ENCODE data around the gene C1R.

The C1R gene

DNA sequence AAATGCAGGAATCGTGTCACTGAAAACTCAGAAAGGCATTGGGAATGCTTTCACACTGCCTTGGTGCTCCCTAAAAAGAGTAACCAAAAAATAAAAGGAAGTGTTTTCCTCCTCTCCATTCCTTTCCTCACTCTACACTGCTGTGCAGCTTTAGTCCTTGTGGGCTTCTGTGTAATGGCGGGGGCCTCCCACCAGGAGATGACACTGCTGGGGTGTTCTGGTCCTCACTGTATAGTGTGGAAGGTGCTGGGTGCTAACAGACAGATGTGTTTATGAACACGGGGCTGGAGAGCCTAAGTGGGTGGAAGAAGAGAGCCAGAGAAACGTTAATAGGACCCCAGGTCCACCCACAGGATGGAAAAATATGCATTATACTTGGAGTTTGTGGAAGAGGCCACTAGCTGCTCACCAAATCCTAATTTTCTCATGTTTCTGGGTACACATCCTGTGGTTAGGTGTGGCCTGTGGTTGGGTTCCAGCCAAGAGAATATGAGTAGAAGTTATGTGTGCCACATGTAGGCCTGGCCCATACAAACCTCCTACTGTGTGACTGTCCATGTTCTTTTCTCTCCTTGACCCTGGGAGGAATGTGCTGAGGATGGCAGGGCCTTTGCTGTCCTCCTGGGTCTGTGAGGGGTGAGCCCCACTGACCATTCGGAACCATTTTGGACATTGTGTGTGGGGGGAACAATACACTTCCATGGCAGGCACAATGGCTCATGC, 45.7 kb downstream of the C1R start:
- peak overlapping the region; percentile 82; the same call in 1 of the 2 replicates for H2AFZ ChIP-seq (ENCODE audit: low read length)
- no peak overlapping the region for H3K4me2 ChIP-seq (ENCODE audit: low read depth, low read length)
- TF ChIP-seq, protein P1, sequence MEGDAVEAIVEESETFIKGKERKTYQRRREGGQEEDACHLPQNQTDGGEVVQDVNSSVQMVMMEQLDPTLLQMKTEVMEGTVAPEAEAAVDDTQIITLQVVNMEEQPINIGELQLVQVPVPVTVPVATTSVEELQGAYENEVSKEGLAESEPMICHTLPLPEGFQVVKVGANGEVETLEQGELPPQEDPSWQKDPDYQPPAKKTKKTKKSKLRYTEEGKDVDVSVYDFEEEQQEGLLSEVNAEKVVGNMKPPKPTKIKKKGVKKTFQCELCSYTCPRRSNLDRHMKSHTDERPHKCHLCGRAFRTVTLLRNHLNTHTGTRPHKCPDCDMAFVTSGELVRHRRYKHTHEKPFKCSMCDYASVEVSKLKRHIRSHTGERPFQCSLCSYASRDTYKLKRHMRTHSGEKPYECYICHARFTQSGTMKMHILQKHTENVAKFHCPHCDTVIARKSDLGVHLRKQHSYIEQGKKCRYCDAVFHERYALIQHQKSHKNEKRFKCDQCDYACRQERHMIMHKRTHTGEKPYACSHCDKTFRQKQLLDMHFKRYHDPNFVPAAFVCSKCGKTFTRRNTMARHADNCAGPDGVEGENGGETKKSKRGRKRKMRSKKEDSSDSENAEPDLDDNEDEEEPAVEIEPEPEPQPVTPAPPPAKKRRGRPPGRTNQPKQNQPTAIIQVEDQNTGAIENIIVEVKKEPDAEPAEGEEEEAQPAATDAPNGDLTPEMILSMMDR (IDR thresholded peaks at IDR 0.05; ENCODE audit: low read length) = no peak
- no peak for TF ChIP-seq EZH2 (optimal IDR thresholded peaks at IDR 0.05; ENCODE audit: low read depth, low read length)
- TF ChIP-seq EZH2phosphoT487 (IDR thresholded peaks at IDR 0.05; ENCODE audit: low read length) = no peak
- no peak overlapping the region for H3K4me3 ChIP-seq (ENCODE audit: low read length)
- no peaks in the 10 kb centered on the region for H3K27me3 ChIP-seq (replicated peaks; ENCODE audit: insufficient read depth, low read length)
- no peaks in the 10 kb centered on the region for H3K9me3 ChIP-seq (replicated peaks; ENCODE audit: insufficient read depth, low read length)
- H3K9ac ChIP-seq (ENCODE audit: low read length) = no peak overlapping the region
- no peaks in the 10 kb centered on the region for H3K79me2 ChIP-seq (ENCODE audit: low read length)
- no peak overlapping the region for H3K27ac ChIP-seq (ENCODE audit: low read length)
- H3F3A ChIP-seq (ENCODE audit: insufficient read depth, low read length) = 0 out of 2 replicates have a peak, but pooled peaks cover 4% of the 10 kb centered on the region
- H3K9me2 ChIP-seq (replicated peaks; ENCODE audit: insufficient read depth, low read length) = no peaks in the 10 kb centered on the region
- no peak for DNase-seq
- H3K36me3 ChIP-seq (replicated peaks; ENCODE audit: insufficient read depth, low read length) = no peaks in the 10 kb centered on the region
- H3K4me1 ChIP-seq (ENCODE audit: low read length) = peaks cover 16% of the 10 kb centered on the region
- no peaks in the 10 kb centered on the region for H4K20me1 ChIP-seq (ENCODE audit: insufficient read depth, low read length)

DNA sequence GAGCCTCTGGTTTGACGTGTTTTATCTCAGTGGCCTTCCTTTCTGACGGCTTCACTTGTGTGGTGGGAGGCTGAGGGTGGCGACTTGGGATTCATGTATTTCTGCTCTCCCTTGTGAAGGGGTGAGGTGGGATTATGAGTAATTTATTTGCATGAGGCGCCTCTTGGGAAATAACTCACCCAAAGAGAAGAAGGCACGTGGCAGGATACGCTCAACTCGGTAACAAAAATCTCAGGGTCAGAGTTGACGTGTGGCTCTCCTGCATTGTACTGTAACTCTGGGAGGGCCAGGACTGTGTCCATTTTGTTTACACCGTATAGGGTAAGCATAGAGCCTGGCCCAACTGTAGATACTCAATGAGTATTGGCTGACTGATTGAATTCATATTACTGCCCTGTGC, 46.3 kb downstream of the C1R start:
- Histone ChIP-seq H3K4me1 (ENCODE audit: low read length) (peaks cover 16% of the 10 kb centered on the region), H2AFZ (ENCODE audit: low read length) (no peak overlapping the region)
- DNase-seq = no peak

GRCh38 chr12:7042842-7043241, 49.4 kb downstream of the C1R start:
- Histone ChIP-seq H3K9me2 (replicated peaks; ENCODE audit: insufficient read depth, low read length) (no peaks in the 10 kb centered on the region), H3K27me3 (replicated peaks; ENCODE audit: insufficient read depth, low read length) (no peaks in the 10 kb centered on the region), H3K27ac (ENCODE audit: low read length) (no peak overlapping the region), H3K9me3 (replicated peaks; ENCODE audit: insufficient read depth, low read length) (no peaks in the 10 kb centered on the region), H4K20me1 (ENCODE audit: insufficient read depth, low read length) (no peaks in the 10 kb centered on the region), H3K4me3 (ENCODE audit: low read length) (no peak overlapping the region), H3K4me1 (ENCODE audit: low read length) (peaks cover 13% of the 10 kb centered on the region), H3F3A (ENCODE audit: insufficient read depth, low read length) (0 out of 2 replicates have a peak, but pooled peaks cover 4% of the 10 kb centered on the region), H3K79me2 (ENCODE audit: low read length) (no peaks in the 10 kb centered on the region), H3K36me3 (replicated peaks; ENCODE audit: insufficient read depth, low read length) (no peaks in the 10 kb centered on the region), H3K9ac (ENCODE audit: low read length) (no peak overlapping the region), H2AFZ (ENCODE audit: low read length) (no peak overlapping the region), H3K4me2 (ENCODE audit: low read depth, low read length) (no peak overlapping the region)
- no peak for DNase-seq
- TF ChIP-seq, protein P1 (IDR thresholded peaks at IDR 0.05; ENCODE audit: low read length) = peak; percentile 25
- no peak for TF ChIP-seq EZH2 (optimal IDR thresholded peaks at IDR 0.05; ENCODE audit: low read depth, low read length)

More for the DNA sequence above, 46.3 kb downstream of the C1R start:
- Histone ChIP-seq H3K27me3 (replicated peaks; ENCODE audit: insufficient read depth, low read length) (no peaks in the 10 kb centered on the region), H3K9ac (ENCODE audit: low read length) (no peak overlapping the region), H3K9me3 (replicated peaks; ENCODE audit: insufficient read depth, low read length) (no peaks in the 10 kb centered on the region), H4K20me1 (ENCODE audit: insufficient read depth, low read length) (no peaks in the 10 kb centered on the region), H3K9me2 (replicated peaks; ENCODE audit: insufficient read depth, low read length) (no peaks in the 10 kb centered on the region), H3K4me2 (ENCODE audit: low read depth, low read length) (no peak overlapping the region), H3K27ac (ENCODE audit: low read length) (no peak overlapping the region), H3K4me3 (ENCODE audit: low read length) (no peak overlapping the region), H3K79me2 (ENCODE audit: low read length) (no peaks in the 10 kb centered on the region), H3K36me3 (replicated peaks; ENCODE audit: insufficient read depth, low read length) (no peaks in the 10 kb centered on the region), H3F3A (ENCODE audit: insufficient read depth, low read length) (0 out of 2 replicates have a peak, but pooled peaks cover 4% of the 10 kb centered on the region)
- TF ChIP-seq EZH2 (optimal IDR thresholded peaks at IDR 0.05; ENCODE audit: low read depth, low read length) = no peak
- TF ChIP-seq EZH2phosphoT487 (IDR thresholded peaks at IDR 0.05; ENCODE audit: low read length) = no peak
- TF ChIP-seq, protein P1 (IDR thresholded peaks at IDR 0.05; ENCODE audit: low read length) = no peak

All from MM.1S (cell line).